HFF-Myc (cell line): Measurements from ENCODE around the gene NSL1.
A peak's percentile ranks its signal among the peaks of the same experiment; 100 is the strongest.

ENCODE experiments used
- DNase-seq: peaks from one replicate; pipeline ENCODE4 v3.0.0-alpha.2; 2011; ENCODE audit warnings: low read depth; ENCODE audit errors: extremely low read depth
- H3K4me3 ChIP-seq: replicated peaks from 2 replicates; pipeline ENCODE4 v1.5.1; 2011; ENCODE audit warnings: low read depth, mild to moderate bottlenecking, control low read depth, low read length
- CTCF ChIP-seq: IDR thresholded peaks from 2 replicates; pipeline ENCODE4 v1.5.1; 2012; ENCODE audit warnings: mild to moderate bottlenecking, low read depth, low read length, control low read depth; ENCODE audit errors: missing control alignments

Gene NSL1

DNA sequence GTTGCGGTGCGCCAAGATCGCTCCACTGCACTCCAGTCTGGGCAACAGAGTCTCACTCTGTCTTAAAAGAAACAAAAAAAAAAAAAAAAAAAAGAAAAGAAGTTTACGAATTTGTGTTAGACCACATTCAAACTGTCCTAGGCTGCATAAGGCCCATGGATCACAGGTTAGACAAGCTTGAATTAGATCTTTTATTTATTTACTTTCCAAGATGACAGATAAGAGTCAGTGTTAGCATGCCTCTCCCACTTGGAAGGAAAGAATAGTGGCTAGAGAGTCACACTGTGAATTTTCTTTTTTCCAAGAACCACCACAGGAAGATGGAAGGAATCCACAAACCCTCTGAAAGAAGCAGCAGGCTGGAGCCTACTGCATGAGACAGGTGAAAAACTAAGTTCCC lies 29.3 kb downstream of the NSL1 start:
- TF ChIP-seq CTCF = no peak
- no peak for DNase-seq
- H3K4me3 ChIP-seq = no peak overlapping the region

DNA sequence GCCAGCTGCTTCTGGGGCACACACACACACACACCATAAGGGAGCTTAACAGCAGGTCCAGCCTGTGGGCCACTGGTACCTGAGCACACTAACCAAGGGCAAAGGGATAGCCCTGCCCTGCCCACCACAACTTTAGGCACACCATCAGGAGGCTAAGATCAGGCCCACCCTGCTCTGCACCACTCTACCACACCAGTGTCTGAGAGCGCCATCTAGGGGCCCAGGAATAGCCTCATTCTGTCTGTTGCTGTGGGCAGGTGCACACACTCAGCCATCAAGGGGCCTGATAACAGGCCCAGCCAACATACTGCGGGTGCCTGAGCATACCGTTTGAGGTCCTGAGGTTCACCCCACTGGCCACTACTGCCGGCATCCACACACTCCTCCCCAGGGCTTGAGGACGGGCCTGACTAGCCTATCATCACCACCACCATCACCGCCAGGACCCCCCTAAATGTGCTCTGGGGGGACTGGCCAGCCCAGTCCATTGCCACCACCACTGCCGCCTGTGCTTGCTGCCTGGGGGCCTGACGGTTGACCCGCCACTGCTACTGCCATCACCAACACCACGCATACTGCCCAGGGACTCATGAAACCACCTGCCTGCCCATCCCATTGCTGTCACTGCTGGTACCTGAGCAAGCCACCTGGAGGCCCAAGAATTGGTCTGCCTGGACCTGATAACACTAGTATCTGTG lies 31.3 kb downstream of the NSL1 start:
- no peak overlapping the region for H3K4me3 ChIP-seq
- peak; percentile 40 for TF ChIP-seq CTCF
- no peak for DNase-seq

DNA sequence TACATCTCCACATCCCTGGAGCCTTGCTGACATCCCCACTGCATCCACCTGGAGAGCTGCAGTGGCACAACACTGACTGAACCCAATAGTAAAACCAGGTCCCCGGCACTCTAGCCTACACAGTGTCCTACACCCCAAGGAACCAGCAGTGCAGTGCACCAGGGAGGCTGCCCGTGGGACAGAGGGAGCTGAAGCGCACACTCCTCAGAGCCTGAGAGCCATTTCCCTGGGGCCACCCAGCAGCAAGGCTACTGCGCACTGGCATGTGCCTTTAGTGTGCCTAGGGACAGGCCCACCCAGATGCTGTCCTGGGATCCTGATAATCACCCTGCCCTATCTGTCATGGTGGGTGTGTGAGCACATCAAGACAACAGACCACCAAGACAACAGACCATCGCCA lies 31.9 kb downstream of the NSL1 start:
- H3K4me3 ChIP-seq = no peak overlapping the region
- TF ChIP-seq CTCF = no peak
- DNase-seq = no peak

DNA sequence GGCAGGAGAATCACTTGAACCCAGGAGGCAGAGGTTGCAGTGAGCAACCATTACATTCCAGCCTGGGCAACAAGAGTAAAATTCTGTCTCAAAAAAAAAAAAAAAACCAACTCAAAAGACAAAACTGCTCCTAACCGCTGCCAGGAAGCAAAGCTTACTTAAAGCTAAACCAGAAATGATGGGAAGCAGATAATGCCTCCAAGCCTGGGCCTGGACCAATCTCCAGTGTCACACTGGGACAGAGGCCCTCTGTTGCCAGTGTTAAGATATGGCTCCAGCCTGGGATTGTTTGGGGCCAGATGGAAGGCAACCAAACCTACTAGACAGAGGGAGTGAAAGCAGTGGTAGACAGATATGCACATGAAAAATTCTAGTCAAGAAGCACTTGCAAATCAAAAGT lies 36.9 kb downstream of the NSL1 start:
- TF ChIP-seq CTCF = no peak
- DNase-seq = no peak
- H3K4me3 ChIP-seq = no peak overlapping the region

DNA sequence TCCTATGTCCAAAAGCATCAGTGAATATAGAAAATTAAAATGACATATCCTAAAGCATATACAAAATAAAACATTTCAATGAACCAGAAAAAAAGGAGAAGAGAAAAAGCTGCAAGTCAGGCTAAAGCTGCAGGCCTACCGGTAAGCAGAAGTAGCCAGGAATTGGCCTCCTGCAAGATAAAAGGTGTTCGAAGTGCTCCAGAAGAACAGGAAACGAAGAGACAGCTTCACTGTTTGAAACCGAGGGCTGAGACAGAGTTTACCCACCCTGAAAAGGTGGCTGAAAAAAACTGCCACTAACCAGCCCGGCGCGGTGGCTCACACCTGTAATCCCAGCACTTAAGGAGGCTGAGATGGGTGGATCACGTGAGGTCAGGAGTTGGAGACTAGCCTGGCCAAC lies 37.4 kb downstream of the NSL1 start:
- TF ChIP-seq CTCF = no peak
- DNase-seq = no peak
- H3K4me3 ChIP-seq = no peak overlapping the region

- TF ChIP-seq CTCF = no peak
- DNase-seq = no peak
- H3K4me3 ChIP-seq = no peak overlapping the region
These were observed 37.8 kb downstream of the NSL1 start for GRCh38 chr1:212753749-212754148.
